SIG-M5 (cell line): ENCODE measurements around the gene OR5AU1.

ENCODE experiments used
- DNase-seq: peaks from one replicate; lab custom pipeline; 2025; lab: John Stamatoyannopoulos, UW

Gene OR5AU1

DNA sequence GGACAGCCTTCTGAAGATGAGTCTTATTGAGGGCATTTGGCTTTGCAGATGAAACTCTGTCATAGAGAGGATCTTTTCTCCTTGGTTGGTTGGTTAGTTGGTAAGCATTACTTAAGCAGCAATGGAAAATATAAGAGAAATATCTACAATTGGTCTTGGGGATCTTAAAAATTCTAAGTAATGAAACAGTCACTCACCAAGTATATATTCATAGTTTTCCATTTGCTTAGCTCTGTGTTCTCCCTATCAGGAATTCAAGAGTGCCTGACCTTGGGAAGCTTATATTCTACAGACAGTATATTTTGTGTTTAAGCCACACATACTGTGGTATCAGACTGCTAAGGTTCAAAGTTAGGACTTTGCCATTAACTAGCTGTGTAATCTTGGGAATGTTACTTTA, at the start of gene OR5AU1:
Gene OR5AU1, minus strand, starts transcription at position 101 of the 400 bp plus-strand sequence. CDS start 191 bp downstream, outside the sequence.
- no peak for DNase-seq

DNA sequence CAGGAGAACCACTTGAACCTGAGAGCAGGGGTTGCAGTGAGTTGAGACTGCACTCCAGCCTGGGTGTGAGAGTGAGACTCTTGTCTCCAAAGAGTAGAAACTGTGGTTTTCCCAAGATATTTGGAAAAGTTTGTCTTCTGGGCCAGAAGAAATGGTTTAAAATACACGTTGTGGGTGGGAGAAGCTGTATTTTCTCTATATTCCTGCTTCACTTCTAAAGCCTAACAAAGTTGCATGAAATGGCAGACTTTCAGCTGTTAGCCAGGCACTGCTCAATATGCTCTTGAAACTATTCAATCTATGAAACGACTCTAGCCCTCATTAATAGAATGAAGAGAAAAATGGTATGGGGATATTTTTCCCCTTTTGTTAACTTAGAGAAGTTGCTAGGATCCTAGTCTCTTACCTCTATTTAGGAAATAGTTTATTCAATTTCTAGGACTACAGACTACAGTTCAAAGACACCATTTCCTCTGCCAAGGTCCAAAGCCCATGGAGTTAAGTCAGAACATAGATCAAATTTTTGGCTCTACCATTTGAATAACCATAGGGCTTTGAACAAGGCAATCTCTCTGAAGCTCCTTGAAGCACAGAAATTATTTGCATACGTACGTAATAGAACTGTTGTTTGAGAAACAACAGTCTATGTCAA, 49.3 kb upstream of the OR5AU1 start:
- DNase-seq, result no peak

DNA sequence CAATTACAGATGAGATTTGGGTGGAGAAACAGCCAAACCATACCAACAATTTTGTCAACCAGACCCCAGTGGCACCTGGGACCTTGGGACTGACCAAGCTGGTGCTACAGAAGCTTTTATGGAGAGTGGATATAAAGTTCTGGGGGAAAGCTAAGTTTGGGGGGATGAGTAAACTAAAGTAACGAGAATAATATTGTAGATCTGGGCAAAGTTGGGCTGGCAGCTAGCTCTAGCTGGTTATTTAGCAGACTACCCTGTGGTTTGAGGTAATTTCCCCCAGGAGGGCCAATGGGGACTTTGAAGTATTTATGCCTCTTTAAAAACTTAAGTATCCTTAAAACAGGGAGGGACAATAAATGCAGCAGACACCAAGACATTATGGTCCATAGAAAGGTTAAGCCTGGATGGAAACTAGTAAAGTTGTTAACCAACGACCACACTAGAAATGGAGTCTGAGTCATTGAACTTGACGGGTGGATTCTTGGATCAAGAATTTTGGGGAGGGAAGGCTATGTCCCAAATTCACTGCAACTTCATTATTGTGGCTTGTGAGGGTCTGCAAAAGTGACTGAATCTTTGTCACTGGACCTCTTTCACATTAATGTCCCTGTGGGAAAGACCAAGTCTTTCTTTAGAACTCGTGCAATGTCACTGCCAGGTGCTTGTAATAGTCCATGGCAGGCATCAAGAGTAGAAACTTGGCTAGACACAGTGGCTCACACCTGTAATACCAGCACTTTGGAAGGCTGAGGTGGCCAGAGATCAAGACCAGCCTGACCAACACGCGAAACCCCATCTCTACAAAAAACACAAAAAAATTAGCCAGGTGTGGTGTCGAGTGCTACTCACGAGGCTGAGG, 48.5 kb upstream of the OR5AU1 start:
- no peak for DNase-seq

DNA sequence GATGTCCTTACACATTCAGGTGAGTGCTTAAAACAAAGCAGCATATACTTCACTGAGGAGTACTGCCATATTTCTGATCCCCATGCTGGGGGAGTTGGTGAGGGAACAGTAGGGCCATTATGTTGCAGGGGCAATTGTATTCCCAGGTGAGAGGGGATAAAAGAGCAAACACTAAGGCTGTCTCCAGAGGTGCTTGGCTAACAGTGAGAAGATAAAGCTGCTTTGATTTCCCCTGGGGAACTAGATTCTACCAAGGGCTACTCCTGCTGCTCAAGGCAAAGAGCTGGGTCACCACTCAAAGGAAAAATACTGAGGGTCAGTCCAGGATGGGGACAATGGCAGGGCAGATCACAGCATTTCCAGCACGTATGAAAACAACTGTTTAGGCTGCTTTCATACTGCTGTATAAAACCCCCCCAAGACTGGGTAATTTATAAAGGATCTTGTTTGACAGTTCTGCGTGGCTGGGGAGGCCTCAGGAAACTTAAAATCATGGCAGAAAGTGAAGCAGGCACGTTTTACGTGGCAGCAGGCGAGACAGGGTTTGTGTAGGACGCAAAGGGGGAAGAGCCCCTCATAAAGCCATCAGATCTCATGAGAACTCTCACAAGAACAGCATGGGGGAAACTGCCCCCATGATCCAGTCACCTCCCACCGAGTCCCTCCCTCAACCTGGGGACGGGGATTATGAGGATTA, 47.8 kb upstream of the OR5AU1 start:
- no peak for DNase-seq

DNA sequence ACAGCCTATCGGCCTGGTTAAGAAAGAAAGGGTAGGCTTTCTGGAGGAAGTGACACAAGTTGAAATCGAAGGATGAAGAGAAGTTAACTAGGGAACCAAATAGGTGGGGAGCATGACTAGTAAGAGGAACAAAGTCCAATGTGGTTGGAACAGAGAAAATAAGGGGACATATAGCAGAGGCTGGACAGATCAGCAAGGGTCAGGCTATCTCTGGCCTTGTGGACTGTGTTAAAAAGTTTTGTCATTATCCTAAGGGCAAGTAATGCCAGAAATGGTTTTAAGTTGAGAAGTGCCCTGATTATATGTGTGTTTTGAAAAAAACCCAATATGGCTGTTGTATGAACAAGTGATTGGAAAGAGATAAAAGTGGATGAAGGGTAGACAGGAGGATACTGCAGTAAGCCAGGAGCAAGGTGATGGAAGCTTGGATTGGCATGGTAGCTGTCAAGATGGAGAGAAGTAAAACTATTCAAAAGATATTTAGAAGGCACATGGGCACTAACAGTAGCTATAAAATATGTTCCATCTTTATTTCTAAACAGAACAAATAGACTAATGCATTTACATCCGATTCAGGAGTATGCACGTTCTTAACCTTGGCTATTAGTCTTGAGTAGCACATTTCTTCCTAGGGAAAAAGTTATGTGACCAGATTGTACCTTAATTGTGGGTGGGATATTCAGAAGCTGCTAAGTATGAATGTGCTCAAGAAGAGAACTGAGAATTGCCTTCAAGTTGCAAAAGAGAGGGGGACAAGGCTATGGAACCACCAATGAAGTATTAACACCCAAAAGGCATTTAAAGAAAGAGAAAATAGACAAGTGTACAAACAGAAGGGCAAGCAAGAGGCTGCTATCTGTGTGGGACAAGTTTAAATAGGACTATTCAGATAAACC, 46.8 kb upstream of the OR5AU1 start:
- no peak for DNase-seq

DNA sequence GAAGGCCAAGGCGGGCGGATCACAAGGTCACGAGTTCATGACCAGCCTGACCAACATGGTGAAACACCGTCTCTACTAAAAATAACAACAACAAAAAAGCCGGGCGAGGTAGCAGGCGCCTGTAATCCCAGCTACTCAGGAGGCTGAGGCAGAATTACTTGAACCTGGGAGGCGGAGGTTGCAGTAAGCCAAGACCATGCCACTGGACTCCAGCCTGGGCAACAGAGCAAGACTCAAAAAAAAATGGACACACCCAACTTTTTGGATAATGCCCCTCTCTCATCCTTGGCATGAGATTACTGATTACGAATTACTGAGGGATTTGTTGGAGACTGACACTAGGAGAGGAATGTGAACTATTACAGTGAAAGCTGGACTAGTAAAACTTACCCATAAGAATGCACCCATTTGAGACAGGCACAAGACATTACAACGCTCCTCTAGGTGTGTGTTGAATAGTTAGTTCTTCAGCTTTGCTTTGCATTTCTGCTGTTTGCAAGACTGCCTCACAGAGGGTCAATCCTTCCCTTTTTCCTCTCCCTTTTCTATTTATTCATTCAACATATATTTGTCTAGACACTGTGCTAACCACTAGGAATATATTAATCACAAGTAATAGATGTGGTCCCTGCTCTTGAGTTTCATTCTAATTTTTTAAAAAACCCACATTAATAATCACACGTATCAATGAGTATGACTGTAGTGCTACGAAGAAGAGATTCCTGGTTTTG, 46.0 kb upstream of the OR5AU1 start:
- no peak for DNase-seq

DNA sequence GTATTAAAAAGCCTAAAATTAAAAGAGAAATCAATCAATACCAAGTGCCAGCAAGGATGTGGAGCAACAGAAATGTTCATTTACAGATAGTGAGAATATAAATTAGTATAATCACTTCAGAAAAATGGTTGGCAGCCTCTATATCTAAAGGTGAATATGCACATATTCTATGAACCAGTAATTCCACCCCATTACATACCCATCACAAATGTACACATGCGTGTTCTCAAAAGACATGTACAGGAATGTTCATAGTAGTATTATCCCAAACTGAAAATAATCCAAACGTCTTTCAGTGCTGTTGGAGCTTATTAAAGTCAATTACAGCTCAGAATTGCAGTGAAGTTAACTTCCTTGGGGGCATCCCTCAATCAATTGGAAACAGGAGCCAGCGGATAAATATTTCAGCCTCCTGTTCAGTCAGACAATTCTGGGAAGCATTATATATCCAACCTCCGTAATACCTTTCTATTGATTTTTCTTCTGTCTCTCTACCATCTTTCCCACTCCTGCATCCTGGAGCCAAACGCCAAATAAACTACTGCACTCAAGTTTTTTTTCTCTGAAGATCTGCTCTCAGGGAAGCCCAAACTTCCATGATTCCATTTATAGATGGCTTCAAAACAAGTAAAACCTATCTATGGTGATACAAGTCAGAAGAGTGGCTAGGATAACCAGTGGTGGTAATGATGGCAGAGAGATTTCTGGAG, 45.0 kb upstream of the OR5AU1 start:
- no peak for DNase-seq

DNA sequence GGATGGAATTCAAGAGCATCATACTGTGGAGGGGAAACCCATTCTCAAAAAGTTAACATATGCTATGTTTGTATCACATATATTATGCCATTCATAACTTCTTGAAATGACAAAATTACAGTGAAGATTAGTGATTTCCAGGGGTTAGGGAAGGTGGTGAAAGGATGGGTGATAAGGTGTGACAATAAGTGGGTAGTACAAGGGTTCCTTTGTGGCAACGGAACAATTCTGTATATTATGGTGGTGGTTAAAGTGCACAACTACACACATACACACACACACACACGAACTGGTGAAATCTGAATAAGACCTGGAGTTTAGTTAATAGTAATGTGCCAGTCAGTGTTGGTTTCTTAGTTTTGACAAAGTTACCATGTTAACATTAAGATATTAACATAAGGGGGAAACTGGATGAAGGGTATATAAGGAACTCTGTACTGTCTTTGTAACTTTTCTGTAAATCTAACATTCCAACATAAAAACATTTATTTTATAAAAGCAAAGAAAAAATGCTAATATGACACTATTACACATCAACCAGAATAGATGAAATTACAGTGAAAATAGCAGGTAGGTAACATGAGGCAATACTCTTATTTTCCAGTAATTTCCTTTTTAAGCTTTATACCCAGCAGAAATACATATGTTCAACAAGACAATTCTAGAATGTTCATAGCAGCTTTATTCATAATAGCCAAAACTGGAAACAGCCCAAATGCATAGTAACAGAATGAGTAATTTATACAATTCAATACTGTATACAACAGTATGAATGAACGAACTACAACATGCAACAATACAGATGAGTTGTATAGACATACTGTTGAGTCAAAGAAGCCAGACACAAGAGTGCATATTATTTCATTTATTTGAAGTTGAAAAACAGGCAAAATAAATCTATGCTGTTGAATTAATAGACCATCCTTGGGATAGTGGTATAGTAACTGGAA, 44.0 kb upstream of the OR5AU1 start:
- no peak for DNase-seq

DNA sequence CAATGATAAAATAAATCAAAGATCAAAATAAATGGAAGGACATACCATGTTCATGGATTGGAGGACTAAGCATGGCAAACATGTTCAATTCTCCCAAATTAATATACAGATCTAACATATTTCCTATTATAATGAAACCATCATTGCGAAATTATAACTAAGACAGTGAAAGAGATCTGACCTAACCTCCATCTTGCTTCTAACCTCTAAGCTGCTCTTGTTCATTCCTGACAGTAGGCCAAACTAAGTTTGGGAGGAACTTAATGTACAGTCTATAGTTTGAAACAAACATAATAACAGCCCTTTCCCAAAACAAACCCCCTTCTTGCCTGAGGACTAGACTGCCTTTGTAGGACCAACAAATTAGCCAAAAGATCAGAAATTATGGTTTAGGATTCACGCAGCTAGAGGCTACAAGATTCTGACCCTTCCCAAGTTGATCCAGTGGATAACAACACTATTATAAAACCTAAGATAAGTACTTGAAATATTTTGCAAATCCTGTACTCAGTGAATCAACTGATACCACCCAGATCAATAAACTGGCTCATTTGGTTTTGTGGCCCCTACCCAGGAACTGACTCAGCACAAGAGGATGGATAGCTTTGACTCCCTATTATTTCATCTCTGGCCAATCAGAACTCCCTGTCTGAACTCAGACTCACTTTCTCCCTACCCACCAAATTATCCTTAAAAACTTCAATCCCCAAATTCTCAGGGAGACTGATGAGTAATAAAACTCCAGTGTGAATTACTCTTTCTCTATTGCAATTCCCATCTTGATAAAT, 41.7 kb upstream of the OR5AU1 start:
- DNase-seq, result no peak

DNA sequence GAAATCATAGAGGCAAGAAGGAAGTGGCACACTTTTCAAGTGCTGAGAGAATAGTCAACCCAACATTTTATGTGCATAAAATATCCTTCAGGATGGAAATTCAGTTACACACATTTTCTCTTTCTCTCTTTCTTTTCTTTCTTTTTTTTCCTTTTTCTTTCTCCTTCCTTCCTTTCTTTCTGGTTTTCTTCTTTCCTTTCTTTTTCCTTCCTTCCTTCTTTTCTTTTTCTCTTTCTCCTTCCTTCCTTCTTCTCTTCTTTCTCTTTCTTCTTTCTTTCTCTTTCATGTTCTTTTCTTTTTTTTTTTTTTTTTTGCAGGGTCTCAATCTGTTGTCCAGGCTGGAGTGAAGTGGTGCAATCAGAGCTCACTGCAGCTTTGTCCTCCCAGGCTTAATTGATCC, 38.7 kb upstream of the OR5AU1 start:
- DNase-seq, result no peak

DNA sequence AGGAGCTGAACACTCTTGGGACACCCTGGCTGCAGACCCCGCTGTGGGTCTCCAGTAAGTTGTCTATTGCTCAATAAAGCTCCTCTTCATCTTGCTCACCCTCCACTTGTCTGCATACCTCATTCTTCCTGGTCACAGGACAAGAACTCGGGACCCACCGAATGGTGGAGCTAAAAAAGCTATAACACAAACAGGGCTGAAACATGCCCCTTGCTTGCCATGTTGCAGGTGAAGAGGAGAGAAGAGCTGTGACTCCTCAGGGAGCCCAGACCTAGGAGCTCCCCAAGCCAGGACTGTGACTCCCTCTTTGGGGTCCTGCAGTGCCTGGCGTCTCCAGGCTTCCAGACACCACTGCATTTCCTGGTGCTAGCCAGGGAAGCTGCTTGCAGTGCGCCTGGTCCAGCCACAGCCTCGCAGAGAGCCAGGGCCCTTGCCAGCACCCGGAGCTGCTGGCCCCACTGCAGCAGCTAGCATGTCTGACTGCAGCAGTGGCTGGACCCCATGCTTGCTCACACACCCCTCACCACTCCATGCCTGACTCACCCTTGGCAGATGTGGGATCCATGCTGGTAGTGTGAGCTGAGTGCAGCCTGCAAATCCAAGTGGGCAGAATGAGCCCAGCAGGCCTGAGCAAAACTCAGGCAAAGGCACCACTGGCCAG, 37.1 kb upstream of the OR5AU1 start:
- DNase-seq, result no peak

DNA sequence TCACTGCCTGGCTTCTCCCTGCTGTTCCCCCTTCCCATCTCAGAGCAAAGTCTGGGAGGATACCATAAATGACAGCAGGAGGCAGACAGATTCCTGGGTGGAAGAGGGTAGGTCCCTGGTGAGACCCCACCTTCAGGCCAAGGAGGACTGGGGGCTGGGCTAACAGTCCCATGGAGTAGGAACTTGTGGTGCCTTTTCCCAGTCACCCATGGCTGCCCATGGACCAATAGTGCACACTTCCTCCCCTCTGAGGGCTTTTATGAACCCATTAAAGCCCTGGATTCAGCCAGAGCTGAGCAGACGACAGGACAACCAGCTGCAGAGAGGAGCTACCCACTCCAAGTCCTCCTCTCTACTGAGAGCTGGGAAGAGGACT, 36.6 kb upstream of the OR5AU1 start:
- DNase-seq, result no peak

DNA sequence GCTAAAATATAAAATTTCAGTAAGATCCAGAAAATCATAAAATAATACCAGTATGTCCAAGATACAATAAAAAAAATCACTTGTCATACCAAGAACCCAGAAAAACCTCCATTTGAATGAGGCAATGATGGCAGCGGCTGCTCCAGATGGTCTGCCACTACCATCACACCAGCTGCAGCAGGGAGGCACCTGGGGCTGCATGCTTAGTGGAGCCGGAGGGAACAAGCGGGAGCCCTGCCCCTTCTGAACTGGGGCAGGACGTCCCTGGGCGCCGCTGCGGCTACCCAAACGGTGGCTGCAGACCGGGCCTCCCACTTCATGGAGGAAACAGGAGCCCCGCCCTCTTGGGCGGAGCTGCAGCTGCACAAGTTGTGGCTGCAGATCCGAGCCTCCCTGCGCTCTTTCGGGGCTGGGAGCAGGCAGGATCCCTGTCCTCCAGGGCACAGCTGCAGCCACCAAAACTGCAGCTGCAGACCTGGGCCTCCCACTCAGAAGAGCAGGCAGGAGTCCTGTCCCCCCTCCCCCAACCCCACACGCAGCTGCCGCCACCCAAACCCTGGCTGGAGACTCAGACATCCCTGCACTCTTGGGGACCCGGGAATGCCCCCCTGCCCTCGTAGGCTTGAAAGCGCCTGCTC, 36.1 kb upstream of the OR5AU1 start:
- DNase-seq, result no peak

DNA sequence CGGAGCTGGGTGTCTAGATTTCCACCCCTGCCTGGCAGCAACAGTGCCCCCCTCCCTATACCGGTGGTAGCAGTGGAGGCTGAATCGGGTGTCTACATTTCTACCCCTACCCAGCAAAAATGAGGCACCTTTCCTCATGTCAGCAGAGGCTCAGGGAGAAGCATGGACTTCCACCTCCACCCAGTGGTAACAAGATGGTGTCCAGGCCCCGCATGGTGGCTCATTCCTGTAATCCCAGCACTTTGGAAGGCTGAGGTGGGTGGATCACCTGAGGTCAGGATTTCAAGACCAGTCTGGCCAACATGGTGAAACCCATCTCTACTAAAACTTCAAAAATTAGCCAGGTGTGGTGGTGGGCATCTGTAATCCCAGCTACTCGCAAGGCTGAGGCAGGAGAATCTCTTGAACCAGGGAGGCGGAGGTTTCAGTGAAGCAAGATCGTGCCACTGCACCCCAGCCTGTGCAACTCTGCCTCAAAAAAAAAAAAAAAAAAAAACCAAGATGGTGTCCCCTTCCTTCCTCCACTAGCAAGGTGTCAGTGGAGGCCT, 35.5 kb upstream of the OR5AU1 start:
- DNase-seq, result no peak

DNA sequence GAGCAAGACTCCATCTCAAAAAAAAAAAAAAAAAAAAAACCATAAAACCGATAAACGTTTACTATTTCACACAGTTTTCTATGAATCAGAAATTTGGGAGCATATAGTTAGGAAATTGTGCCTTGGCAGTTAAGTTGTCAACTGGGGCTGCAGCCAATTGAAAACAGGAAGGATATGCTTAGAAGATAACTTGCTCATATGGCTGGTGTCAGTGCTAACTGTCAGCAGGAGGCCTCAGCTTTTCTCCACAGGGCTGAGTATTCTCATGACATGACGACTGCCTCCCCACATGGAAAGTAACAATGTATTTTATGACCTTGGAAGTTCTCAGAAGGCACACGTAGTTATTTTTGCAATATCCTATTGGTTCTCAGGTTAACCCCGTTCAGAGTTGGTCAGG, 29.6 kb upstream of the OR5AU1 start:
- DNase-seq, result no peak

DNA sequence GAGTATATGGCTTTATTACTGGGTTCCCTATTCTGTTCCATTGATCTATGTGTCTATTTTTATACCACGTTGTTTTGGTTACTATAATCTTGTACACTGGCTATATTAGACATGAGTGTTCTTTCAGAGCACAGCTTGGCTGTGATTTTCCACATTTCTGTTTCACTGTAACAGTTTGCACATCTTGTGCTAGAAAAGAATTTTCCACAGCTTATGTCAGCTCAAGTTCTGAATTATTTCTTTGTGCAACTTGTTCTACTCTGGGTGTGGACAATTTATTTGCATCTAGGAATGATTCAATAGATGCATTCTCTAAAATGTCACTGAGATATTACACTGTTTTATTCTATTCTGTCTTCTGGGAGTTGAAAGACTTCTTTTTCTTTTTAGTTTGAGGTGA, 28.4 kb upstream of the OR5AU1 start:
- no peak for DNase-seq

DNA sequence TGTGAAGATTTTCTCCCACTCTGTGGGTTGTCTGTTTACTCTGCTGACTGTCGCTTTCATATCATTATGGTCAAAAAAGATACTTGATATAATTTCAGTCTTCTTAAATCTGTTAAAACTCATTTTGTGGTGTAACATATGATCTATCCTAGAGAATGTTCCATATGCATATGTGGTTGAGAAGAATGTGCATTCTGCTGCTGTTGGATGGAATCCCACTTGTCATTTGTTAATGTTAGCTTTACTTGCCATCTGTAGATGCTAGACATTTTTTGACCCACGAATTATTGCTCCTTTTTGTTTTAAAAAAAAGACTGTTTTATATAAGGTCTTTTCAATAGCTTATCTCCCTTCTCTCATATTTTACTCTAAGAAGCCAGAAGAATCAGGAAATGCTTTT, 26.3 kb upstream of the OR5AU1 start:
- DNase-seq, result no peak
